ENCODE measurements around the gene FOXP4.

GRCh38 chr6:41568202-41568584 is 22.0 kb downstream of the FOXP4 start:
- TF ChIP-seq CTCF (conservative IDR thresholded peaks at IDR 0.05 in 1 of 2, IDR thresholded peaks at IDR 0.05 in 1 of 2; ENCODE audit: low read depth in 1 of 2, low read length in 2 of 2) (no peak), EZH2 (IDR thresholded peaks at IDR 0.05; ENCODE audit: low read length, missing control alignments) (no peak)

Data from fibroblast of lung (primary cell).